Stomach (tissue), 9 donors: Measurements from ENCODE around the gene CD58. TPM values are rescaled to one million over a fixed set of nuclear protein-coding genes. Genes with fewer than 3 reads are reported as not detected.

Experiments
- DNase-seq, 2 donors: peaks; one replicate each; pipeline versions ENCODE4 v3.0.0 to v3.0.0-alpha.2; 2013 to 2019
- H3K27ac ChIP-seq, 5 donors: fragments of 200-600 bp in 4 of 5; sonication (generic) in 4 of 5; one replicate each; pipeline ENCODE4 v1.5.1; 2013 to 2019; ENCODE audit warnings: mild to moderate bottlenecking in 1 of 5, moderate library complexity in 1 of 5
- H3K27me3 ChIP-seq, 3 donors: fragments of 200-600 bp; sonication (generic); one replicate each; pipeline ENCODE4 v1.5.1; 2017 to 2019; ENCODE audit warnings: mixed run types in 1 of 3
- H3K36me3 ChIP-seq, 4 donors: fragments of 200-600 bp; sonication (generic); 1 replicate in 3 of 4; 2 replicates in 1 of 4; pipeline ENCODE4 v1.5.1; 2016 to 2019
- H3K4me1 ChIP-seq, 4 donors: fragments of 200-600 bp; sonication (generic); one replicate each; pipeline ENCODE4 v1.5.1; 2016 to 2019
- H3K4me3 ChIP-seq, 4 donors: fragments of 200-600 bp; sonication (generic) in 3 of 4; one replicate each; pipeline ENCODE4 v1.5.1; 2016 to 2019; ENCODE audit warnings: mild to moderate bottlenecking in 1 of 4
- H3K9me3 ChIP-seq, 4 donors: fragments of 200-600 bp; sonication (generic); one replicate each; pipeline ENCODE4 v1.5.1; 2016 to 2019
- EP300 ChIP-seq: sonication (generic); formaldehyde crosslinking; IDR thresholded peaks from one replicate; pipeline ENCODE4 v1.6.1; 2017; ENCODE audit warnings: antibody characterized with exemption
- POLR2A ChIP-seq, 4 donors: fragments of 450-650 bp; IDR thresholded peaks; one replicate each; pipeline ENCODE4 v1.6.1; 2016; ENCODE audit warnings: antibody characterized with exemption in 4 of 4, control low read depth in 2 of 4, mild to moderate bottlenecking in 1 of 4, moderate library complexity in 1 of 4
- POLR2AphosphoS5 ChIP-seq, 3 donors: sonication (generic); formaldehyde crosslinking; IDR thresholded peaks; one replicate each; pipeline ENCODE4 v1.6.1; 2016; ENCODE audit warnings: antibody characterized with exemption in 3 of 3
- WGBS, 5 donors: extraction: QIAGEN DNeasy Blood & Tissue Kit in 3 of 5; methylation state at CpG; one replicate each; pipeline versions ENCODE4 v1.1.5 to v1.1.7; 2013 to 2018; 5-methylcytosine and 5-hydroxymethylcytosine counted together
- intact Hi-C: fragments of 100-400 bp; cut with DNase I; formaldehyde crosslinking; loops from one replicate; pipeline ENCODE4 v1.15.1; 2023; ENCODE audit warnings: low total_unique reads
- polyA plus RNA-seq, 3 donors: library from polyadenylated mRNA; stranded (reverse); fragments of 200-250 nt; gene quantifications; one replicate each; pipeline ENCODE4 v1.2.3, GENCODE V29; 2013
- total RNA-seq, 5 donors: library from RNA; depleted of rRNA; stranded (reverse); fragments of >200 nt; gene quantifications; one replicate each; pipeline versions ENCODE4 v1.1.0 to v1.2.3, GENCODE V29; 2014 to 2016
- TF ChIP-seq, protein P1 (sequence below), 7 experiments: fragments of 450-650 bp in 4 of 7; fragments of 200-600 bp in 3 of 7; sonication (generic) in 3 of 7; IDR thresholded peaks; one replicate each; pipeline ENCODE4 v1.5.1; 2016 to 2019; ENCODE audit warnings: antibody characterized with exemption in 7 of 7, control low read depth in 2 of 7, mild to moderate bottlenecking in 1 of 7
- donor health status: healthy with polysubstance abuse.
- donor health status: Bipolar disorder and iron deficiency.
- donor health status: healthy.

The CD58 gene
- total and polyA plus RNA-seq, 8 donors: 1.2 to 48.8 (median 8.7) TPM

DNA sequence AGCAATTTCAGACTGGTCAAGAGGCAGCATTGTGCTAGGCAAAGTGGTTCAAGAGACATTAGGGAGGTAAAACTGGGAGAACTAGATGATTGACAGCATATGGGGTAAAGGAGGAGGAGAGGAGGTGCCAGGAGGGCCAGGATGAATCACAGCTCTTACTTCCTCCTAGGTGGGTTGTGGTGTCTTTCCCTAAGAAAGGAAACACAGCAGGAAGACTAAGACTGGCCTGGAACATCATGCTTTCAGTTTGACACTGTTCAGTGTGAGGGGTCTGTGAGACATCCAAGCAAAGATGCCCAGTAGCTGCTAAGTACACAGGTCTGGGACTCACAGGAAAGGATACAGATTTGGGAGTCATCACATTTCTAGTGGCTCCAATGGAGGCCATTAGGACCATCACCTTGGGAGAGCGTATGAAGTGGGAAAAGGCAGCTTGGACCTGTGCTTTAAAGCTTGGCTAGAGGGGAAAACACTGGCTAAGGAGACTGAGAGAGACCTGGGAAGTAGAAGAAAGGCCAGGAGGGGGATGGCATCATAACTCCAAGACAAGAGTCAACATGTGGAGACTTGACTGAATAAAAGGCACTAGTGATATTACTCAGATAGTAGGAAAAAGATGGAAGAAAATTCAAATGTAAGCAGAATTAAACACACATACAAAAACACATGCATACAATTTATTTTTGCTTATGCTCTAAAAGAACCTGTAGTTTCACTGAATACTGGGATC lies 17.3 kb downstream of the CD58 start:
- TF ChIP-seq, protein P1, sequence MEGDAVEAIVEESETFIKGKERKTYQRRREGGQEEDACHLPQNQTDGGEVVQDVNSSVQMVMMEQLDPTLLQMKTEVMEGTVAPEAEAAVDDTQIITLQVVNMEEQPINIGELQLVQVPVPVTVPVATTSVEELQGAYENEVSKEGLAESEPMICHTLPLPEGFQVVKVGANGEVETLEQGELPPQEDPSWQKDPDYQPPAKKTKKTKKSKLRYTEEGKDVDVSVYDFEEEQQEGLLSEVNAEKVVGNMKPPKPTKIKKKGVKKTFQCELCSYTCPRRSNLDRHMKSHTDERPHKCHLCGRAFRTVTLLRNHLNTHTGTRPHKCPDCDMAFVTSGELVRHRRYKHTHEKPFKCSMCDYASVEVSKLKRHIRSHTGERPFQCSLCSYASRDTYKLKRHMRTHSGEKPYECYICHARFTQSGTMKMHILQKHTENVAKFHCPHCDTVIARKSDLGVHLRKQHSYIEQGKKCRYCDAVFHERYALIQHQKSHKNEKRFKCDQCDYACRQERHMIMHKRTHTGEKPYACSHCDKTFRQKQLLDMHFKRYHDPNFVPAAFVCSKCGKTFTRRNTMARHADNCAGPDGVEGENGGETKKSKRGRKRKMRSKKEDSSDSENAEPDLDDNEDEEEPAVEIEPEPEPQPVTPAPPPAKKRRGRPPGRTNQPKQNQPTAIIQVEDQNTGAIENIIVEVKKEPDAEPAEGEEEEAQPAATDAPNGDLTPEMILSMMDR (IDR thresholded peaks at IDR 0.05): no peak
- TF ChIP-seq POLR2A (IDR thresholded peaks at IDR 0.05) (no peak), POLR2AphosphoS5 (IDR thresholded peaks at IDR 0.05) (no peak), EP300 (no peak)

DNA sequence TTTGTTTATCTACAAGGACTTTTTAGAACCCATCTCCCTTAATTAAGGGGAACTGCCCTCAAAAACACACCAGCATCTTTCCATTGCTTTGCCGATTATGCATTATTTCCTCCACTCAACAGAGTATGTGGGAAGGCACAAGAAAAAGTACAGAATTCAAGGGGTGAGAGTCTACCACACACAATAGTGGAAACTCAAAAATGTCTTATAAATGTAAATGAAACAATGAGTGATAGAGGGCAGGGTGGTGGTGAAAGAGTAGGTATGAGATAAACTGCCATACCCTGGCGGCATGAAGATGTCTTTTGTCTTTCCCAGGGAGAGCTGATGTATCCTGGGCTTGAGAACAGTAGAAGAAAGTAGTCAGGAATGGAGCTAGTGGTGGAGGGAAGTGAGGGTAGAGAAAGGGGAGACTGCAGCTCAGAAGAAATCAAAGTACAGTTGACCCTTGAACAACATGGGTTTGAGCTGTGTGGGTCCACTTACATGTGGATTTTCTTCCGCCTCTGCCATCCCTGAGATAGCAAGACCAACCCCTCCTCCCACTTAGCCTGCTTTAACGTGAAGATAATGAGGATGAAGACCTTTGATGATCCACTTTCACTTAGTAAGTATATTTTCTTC lies 24.4 kb downstream of the CD58 start:
- no peak for DNase-seq
- 88 to 90% (median 89%) methylated on average over 4 of the region's 4 CpGs for WGBS, 5 donors
- H3K27ac ChIP-seq: no peak overlapping the region
- no peaks in the 10 kb centered on the region for H3K27me3 ChIP-seq
- no peak overlapping the region for H3K4me3 ChIP-seq
- H3K9me3 ChIP-seq: no peaks in the 10 kb centered on the region
- H3K36me3 ChIP-seq: peaks cover 12 to 34% (median 25%) of the 10 kb centered on the region in 4 donors
- H3K4me1 ChIP-seq: no peaks in the 10 kb centered on the region
- intact Hi-C loops: no loop called here
- TF ChIP-seq POLR2A (IDR thresholded peaks at IDR 0.05) (no peak), POLR2AphosphoS5 (IDR thresholded peaks at IDR 0.05) (no peak)
- TF ChIP-seq, protein P1 (IDR thresholded peaks at IDR 0.05): no peak

More for the DNA sequence above, 17.3 kb downstream of the CD58 start:
- Histone ChIP-seq H3K27ac (no peak overlapping the region), H3K9me3 (no peaks in the 10 kb centered on the region), H3K4me3 (no peak overlapping the region), H3K4me1 (peaks cover 5 to 38% (median 16%) of the 10 kb centered on the region in 4 donors), H3K36me3 (no peaks in the 10 kb centered on the region), H3K27me3 (no peaks in the 10 kb centered on the region)
- 87 to 100% (median 96%) methylated on average over 1 of the region's 1 CpG for WGBS, 5 donors
- intact Hi-C loops: no loop called here
- no peak for DNase-seq

DNA sequence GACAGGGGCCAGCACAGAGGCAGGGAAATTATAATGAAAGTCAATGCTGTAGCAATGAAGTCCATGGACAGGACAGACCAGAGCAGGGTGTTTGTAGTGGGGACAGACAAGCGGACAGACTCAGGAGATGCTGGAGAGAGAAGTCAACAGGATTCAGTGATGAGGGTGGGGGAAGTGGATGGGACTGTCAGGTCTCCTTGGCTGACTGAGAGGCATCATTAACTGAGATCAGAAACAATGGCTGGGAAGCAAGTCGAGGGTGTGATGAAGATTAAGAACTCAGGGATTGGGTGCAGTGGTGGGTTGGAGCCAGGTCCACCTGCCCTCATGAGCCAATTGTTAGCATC lies 25.5 kb downstream of the CD58 start:
- WGBS, 5 donors: 85 to 92% (median 90%) methylated on average over 2 of the region's 2 CpGs
- intact Hi-C loops: no loop called here
- no peak for TF ChIP-seq EP300
- TF ChIP-seq, protein P1 (IDR thresholded peaks at IDR 0.05): no peak
- TF ChIP-seq POLR2AphosphoS5 (IDR thresholded peaks at IDR 0.05): no peak
- TF ChIP-seq POLR2A (IDR thresholded peaks at IDR 0.05): no peak
- no peak for DNase-seq
- H3K27me3 ChIP-seq: no peaks in the 10 kb centered on the region
- no peak overlapping the region for H3K27ac ChIP-seq
- H3K9me3 ChIP-seq: no peaks in the 10 kb centered on the region
- H3K4me1 ChIP-seq: peaks cover 0 to 6% (median 0%) of the 10 kb centered on the region in 4 donors
- no peak overlapping the region for H3K4me3 ChIP-seq
- peaks cover 12 to 38% (median 30%) of the 10 kb centered on the region in 4 donors for H3K36me3 ChIP-seq

DNA sequence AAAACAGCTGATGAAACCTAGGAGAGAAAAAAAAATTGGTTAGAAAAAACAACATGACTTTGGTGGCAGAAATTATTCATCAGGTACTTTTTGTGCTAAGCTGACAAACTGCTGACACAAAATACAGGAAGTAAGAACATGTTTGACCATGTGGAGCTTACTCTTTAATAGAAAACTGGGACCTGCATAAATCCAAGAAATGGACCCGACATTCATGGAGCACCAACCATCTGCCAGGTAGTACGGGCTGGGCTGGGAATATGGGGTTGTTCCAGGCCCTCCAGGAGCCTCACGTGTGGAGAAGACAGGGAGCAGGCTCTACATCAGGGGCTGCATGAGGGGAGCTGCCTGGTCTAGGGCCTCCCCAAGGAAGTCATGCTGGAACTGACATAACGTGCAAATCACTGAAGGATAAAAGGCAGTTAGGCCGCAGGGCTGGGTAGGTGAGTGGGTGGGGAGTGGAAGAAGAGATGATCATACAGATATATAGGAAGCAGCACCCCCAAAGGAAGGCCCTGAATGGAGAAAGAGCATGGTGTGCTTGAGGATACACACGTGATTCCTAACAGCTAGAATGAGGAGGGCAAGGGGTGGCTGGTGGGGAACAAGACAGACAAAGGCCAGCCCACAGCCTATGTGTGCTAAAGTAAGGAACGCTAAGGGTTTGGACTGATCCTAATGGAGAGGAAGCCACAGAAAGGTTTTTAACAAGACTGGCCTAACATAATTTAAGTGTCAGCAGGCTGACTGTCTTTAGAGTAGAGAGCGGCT lies 26.1 kb downstream of the CD58 start:
- 86 to 92% (median 88%) methylated on average over 8 of the region's 8 CpGs for WGBS, 5 donors
- DNase-seq: no peak
- TF ChIP-seq POLR2AphosphoS5 (IDR thresholded peaks at IDR 0.05) (no peak), POLR2A (IDR thresholded peaks at IDR 0.05) (no peak), EP300 (no peak)
- TF ChIP-seq, protein P1 (IDR thresholded peaks at IDR 0.05): no peak
- Histone ChIP-seq H3K27ac (no peak overlapping the region), H3K9me3 (no peaks in the 10 kb centered on the region), H3K4me3 (no peak overlapping the region), H3K4me1 (peaks cover 0 to 11% (median 0%) of the 10 kb centered on the region in 4 donors), H3K27me3 (no peaks in the 10 kb centered on the region), H3K36me3 (peaks cover 12 to 39% (median 30%) of the 10 kb centered on the region in 4 donors)
- intact Hi-C loops: no loop called here
